Muscle of back (tissue), 11 donors: Measurements from ENCODE around the gene FBLN7. TPM values are rescaled to one million over a fixed set of nuclear protein-coding genes. Genes with fewer than 3 reads are reported as not detected.
"Not testable (repeated sequence)": the region's sequence is repeated elsewhere in the genome, so short reads cannot be mapped to it uniquely, and the experiment has no call there.

Source experiments
- DNase-seq, 3 donors: peaks; one replicate each; pipeline versions ENCODE4 v3.0.0 to v3.0.0-alpha.2; 2013
- polyA plus RNA-seq, 10 donors: library from polyadenylated mRNA; unstranded; fragments of 120-200 nt; gene quantifications; one replicate each; pipeline ENCODE4 v1.2.1, GENCODE V29; 2013; ENCODE audit not compliant: insufficient read length in 10 of 10

The FBLN7 gene
- polyA plus RNA-seq, 10 donors = 6.2 to 15.4 (median 11.4) TPM

- DNase-seq = no peak
These were observed 45.3 kb downstream of the FBLN7 start for GRCh38 chr2:112183327-112184025.

GRCh38 chr2:112184121-112184520, 45.9 kb downstream of the FBLN7 start:
- DNase-seq = no peak

GRCh38 chr2:112185131-112185530, 46.9 kb downstream of the FBLN7 start:
- DNase-seq = no peak

GRCh38 chr2:112187046-112187715, 49.0 kb downstream of the FBLN7 start:
- no peak for DNase-seq

GRCh38 chr2:112187805-112188596, 49.8 kb downstream of the FBLN7 start:
- no peak for DNase-seq

GRCh38 chr2:112189001-112189556, 50.9 kb downstream of the FBLN7 start:
- no peak for DNase-seq

GRCh38 chr2:112194028-112194427, 55.8 kb downstream of the FBLN7 start:
- no peak for DNase-seq

GRCh38 chr2:112194482-112194881, 56.3 kb downstream of the FBLN7 start:
- DNase-seq = no peak

- DNase-seq = no peak
These were observed 57.1 kb downstream of the FBLN7 start for GRCh38 chr2:112195167-112195766.

- DNase-seq = no peak
These were observed 57.8 kb downstream of the FBLN7 start for GRCh38 chr2:112195950-112196349.

- no peak for DNase-seq
These were observed 59.7 kb downstream of the FBLN7 start for GRCh38 chr2:112197868-112198267.

- DNase-seq = no peak
These were observed 60.6 kb downstream of the FBLN7 start for GRCh38 chr2:112198780-112199179.

GRCh38 chr2:112199188-112199587, 61.0 kb downstream of the FBLN7 start:
- DNase-seq = no peak

GRCh38 chr2:112201696-112202430, 63.7 kb downstream of the FBLN7 start:
- no peak for DNase-seq

- no peak for DNase-seq
These were observed 66.2 kb downstream of the FBLN7 start for GRCh38 chr2:112204411-112204810.

GRCh38 chr2:112207905-112208304, 69.7 kb downstream of the FBLN7 start:
- DNase-seq = not testable (repeated sequence)

GRCh38 chr2:112216167-112216566, 78.0 kb downstream of the FBLN7 start:
- no peak for DNase-seq

- DNase-seq = no peak
These were observed 79.7 kb downstream of the FBLN7 start for GRCh38 chr2:112217854-112218253.

GRCh38 chr2:112220186-112220585, 82.0 kb downstream of the FBLN7 start:
- no peak for DNase-seq

GRCh38 chr2:112220831-112221230, 82.6 kb downstream of the FBLN7 start:
- DNase-seq = no peak

GRCh38 chr2:112229348-112229747, 91.2 kb downstream of the FBLN7 start:
- no peak for DNase-seq
